SH-SY5Y (cell line): ENCODE measurements around the gene CD151.

Experiments
- GATA2 ChIP-seq: IDR thresholded peaks from 2 replicates; pipeline ENCODE4 v1.6.1; 2011; ENCODE audit warnings: mild to moderate bottlenecking, low read depth, low read length
- GATA3 ChIP-seq: IDR thresholded peaks from 2 replicates; pipeline ENCODE4 v1.6.1; 2011; ENCODE audit warnings: low read depth, mild to moderate bottlenecking, low read length, moderate library complexity

Gene CD151

GRCh38 chr11:866481-866880 lies 33.7 kb downstream of the CD151 start:
- no peak for TF ChIP-seq GATA3
- TF ChIP-seq GATA2 = no peak

- TF ChIP-seq GATA3 (no peak), GATA2 (no peak)
These were observed 35.2 kb downstream of the CD151 start for GRCh38 chr11:867856-868358.

GRCh38 chr11:868394-868793 lies 35.6 kb downstream of the CD151 start:
- no peak for TF ChIP-seq GATA2
- TF ChIP-seq GATA3 = no peak

GRCh38 chr11:868802-869201 lies 36.0 kb downstream of the CD151 start:
- no peak for TF ChIP-seq GATA2
- no peak for TF ChIP-seq GATA3

GRCh38 chr11:869399-870126 lies 36.8 kb downstream of the CD151 start:
- no peak for TF ChIP-seq GATA2
- no peak for TF ChIP-seq GATA3

GRCh38 chr11:870127-870413 lies 37.3 kb downstream of the CD151 start:
- TF ChIP-seq GATA2 (no peak), GATA3 (no peak)

GRCh38 chr11:870418-870817 lies 37.7 kb downstream of the CD151 start:
- no peak for TF ChIP-seq GATA3
- no peak for TF ChIP-seq GATA2

- no peak for TF ChIP-seq GATA3
- no peak for TF ChIP-seq GATA2
These were observed 38.7 kb downstream of the CD151 start for GRCh38 chr11:871472-871871.

- TF ChIP-seq GATA3 = no peak
- TF ChIP-seq GATA2 = no peak
These were observed 40.0 kb downstream of the CD151 start for GRCh38 chr11:872799-873198.

- TF ChIP-seq GATA3 (no peak), GATA2 (no peak)
These were observed 41.0 kb downstream of the CD151 start for GRCh38 chr11:873706-874105.

GRCh38 chr11:875203-875602 lies 42.5 kb downstream of the CD151 start:
- TF ChIP-seq GATA2 = no peak
- TF ChIP-seq GATA3 = no peak

- TF ChIP-seq GATA3 (no peak), GATA2 (no peak)
These were observed 43.1 kb downstream of the CD151 start for GRCh38 chr11:875769-876301.

- TF ChIP-seq GATA2 (no peak), GATA3 (no peak)
These were observed 43.8 kb downstream of the CD151 start for GRCh38 chr11:876545-876944.

GRCh38 chr11:877565-877964 lies 44.8 kb downstream of the CD151 start:
- TF ChIP-seq GATA2 (no peak), GATA3 (no peak)

- no peak for TF ChIP-seq GATA3
- no peak for TF ChIP-seq GATA2
These were observed 47.7 kb downstream of the CD151 start for GRCh38 chr11:880447-880846.

- TF ChIP-seq GATA3 (no peak), GATA2 (no peak)
These were observed 49.8 kb downstream of the CD151 start for GRCh38 chr11:882596-882995.

GRCh38 chr11:883527-883926 lies 50.8 kb downstream of the CD151 start:
- no peak for TF ChIP-seq GATA2
- no peak for TF ChIP-seq GATA3
